Muscle of arm (tissue), 14 donors: ENCODE measurements around the gene HOPX. TPM values are rescaled to one million over a fixed set of nuclear protein-coding genes. Genes with fewer than 3 reads are reported as not detected.
"Not testable (repeated sequence)": the region's sequence is repeated elsewhere in the genome, so short reads cannot be mapped to it uniquely, and the experiment has no call there.

Source experiments
- DNase-seq: peaks from one replicate; pipeline ENCODE4 v3.0.0-alpha.2; 2013
- long read RNA-seq, 11 donors: transcript quantifications; one replicate each; lab custom pipeline, GENCODE V29; 2026
- polyA plus RNA-seq, 12 donors: library from polyadenylated mRNA; unstranded; fragments of 120-200 nt; gene quantifications; one replicate each; pipeline ENCODE4 v1.2.1, GENCODE V29; 2013; ENCODE audit not compliant: insufficient read length in 12 of 12

The HOPX gene, protein sequence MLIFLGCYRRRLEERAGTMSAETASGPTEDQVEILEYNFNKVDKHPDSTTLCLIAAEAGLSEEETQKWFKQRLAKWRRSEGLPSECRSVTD
- polyA plus RNA-seq = 10 to 100 TPM in 11 of 12 donors, not detected in 1; 16.9 to 39.2 (median 29.5) TPM
- long read RNA-seq, donor 1, partial matches to known transcripts = 0 of 2 reads
- long read RNA-seq, donor 1, other reads (novel, unspliced or antisense) = 0 of 2 reads
- long read RNA-seq, donor 2, transcript HOPX-206 (2 exons, 1,248 nt) = minor isoform, 11 of 29 reads
- long read RNA-seq, donor 2, transcript HOPX-201 (3 exons, 1,129 nt) = major isoform, 12 of 29 reads
- long read RNA-seq, donor 2, partial matches to known transcripts = 0 of 29 reads
- long read RNA-seq, donor 2, other reads (novel, unspliced or antisense) = 0 of 29 reads
- long read RNA-seq, donor 3, transcript HOPX-201 (3 exons, 1,129 nt) = minor isoform, 6 of 19 reads
- long read RNA-seq, donor 3, transcript HOPX-206 (2 exons, 1,248 nt) = major isoform, 10 of 19 reads
- long read RNA-seq, donor 3, partial matches to known transcripts = 0 of 19 reads
- long read RNA-seq, donor 3, other reads (novel, unspliced or antisense) = 0 of 19 reads
- long read RNA-seq, donor 4, partial matches to known transcripts = 0 of 3 reads
- long read RNA-seq, donor 4, other reads (novel, unspliced or antisense) = 0 of 3 reads
- long read RNA-seq, donor 5, transcript HOPX-207 (1 exons, 3,203 nt) = minor isoform, 8 of 44 reads
- long read RNA-seq, donor 5, transcript HOPX-201 (3 exons, 1,129 nt) = minor isoform, 14 of 44 reads
- long read RNA-seq, donor 5, transcript HOPX-206 (2 exons, 1,248 nt) = major isoform, 19 of 44 reads
- long read RNA-seq, donor 5, partial matches to known transcripts = 0 of 44 reads
- long read RNA-seq, donor 5, other reads (novel, unspliced or antisense) = 0 of 44 reads
- long read RNA-seq, donor 6, transcript HOPX-206 (2 exons, 1,248 nt) = major isoform, 7 of 9 reads
- long read RNA-seq, donor 6, partial matches to known transcripts = 0 of 9 reads
- long read RNA-seq, donor 6, other reads (novel, unspliced or antisense) = 0 of 9 reads
- long read RNA-seq, donor 7, transcript HOPX-206 (2 exons, 1,248 nt) = major isoform, 10 of 24 reads
- long read RNA-seq, donor 7, transcript HOPX-201 (3 exons, 1,129 nt) = minor isoform, 6 of 24 reads
- long read RNA-seq, donor 7, partial matches to known transcripts = 0 of 24 reads
- long read RNA-seq, donor 7, other reads (novel, unspliced or antisense) = 0 of 24 reads
- long read RNA-seq, donor 8, transcript HOPX-206 (2 exons, 1,248 nt) = major isoform, 23 of 44 reads
- long read RNA-seq, donor 8, transcript HOPX-201 (3 exons, 1,129 nt) = minor isoform, 14 of 44 reads
- long read RNA-seq, donor 8, transcript HOPX-207 (1 exons, 3,203 nt) = minor isoform, 6 of 44 reads
- long read RNA-seq, donor 8, partial matches to known transcripts = 0 of 44 reads
- long read RNA-seq, donor 8, other reads (novel, unspliced or antisense) = 0 of 44 reads
- long read RNA-seq, donor 9, transcript HOPX-206 (2 exons, 1,248 nt) = major isoform, 9 of 21 reads
- long read RNA-seq, donor 9, transcript HOPX-207 (1 exons, 3,203 nt) = minor isoform, 7 of 21 reads
- long read RNA-seq, donor 9, partial matches to known transcripts = 0 of 21 reads
- long read RNA-seq, donor 9, other reads (novel, unspliced or antisense) = 0 of 21 reads
- long read RNA-seq, donor 10, transcript HOPX-206 (2 exons, 1,248 nt) = major isoform, 16 of 31 reads
- long read RNA-seq, donor 10, transcript HOPX-201 (3 exons, 1,129 nt) = minor isoform, 11 of 31 reads
- long read RNA-seq, donor 10, partial matches to known transcripts = 0 of 31 reads
- long read RNA-seq, donor 10, other reads (novel, unspliced or antisense) = 0 of 31 reads
- long read RNA-seq, donor 11, transcript HOPX-206 (2 exons, 1,248 nt) = minor isoform, 6 of 25 reads
- long read RNA-seq, donor 11, transcript HOPX-201 (3 exons, 1,129 nt) = major isoform, 9 of 25 reads
- long read RNA-seq, donor 11, transcript HOPX-207 (1 exons, 3,203 nt) = minor isoform, 5 of 25 reads
- long read RNA-seq, donor 11, partial matches to known transcripts = 0 of 25 reads
- long read RNA-seq, donor 11, other reads (novel, unspliced or antisense) = 0 of 25 reads

DNA sequence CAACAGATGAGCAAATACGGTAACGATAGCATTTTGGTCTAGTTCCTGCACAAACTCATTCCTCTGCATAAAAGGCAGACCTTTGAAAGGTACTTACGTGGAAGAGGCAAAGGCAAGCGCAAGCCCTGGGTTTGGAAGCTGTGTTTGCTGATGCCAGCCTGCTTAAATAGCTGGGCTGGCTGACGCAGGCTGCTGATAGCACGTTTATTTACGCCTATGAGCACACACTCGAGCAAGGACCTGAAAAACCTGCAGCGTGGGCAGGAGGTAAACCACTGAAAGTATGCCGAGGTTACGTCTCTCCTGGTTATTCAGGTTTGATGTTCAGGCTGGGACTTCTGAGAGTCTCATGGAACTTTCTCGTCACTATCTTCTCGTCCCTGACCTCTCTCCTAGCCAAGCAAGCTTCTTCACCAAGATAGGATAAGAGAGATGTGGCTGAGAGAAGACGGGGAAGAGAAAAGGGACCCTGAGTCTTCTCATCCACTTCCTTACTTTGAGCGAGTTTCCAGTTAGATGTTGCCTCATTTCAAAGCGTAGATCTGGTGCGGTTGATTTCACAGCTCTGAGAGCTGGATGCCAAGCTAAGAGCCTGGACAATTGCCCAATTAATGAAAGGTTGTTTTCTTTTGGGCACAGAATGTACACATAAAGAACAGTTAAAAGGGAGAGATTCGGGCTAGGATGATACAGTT, at the start of gene HOPX:
Gene HOPX, minus strand, starts transcription at position 139 of the 695 bp plus-strand sequence. CDS start 23,480 bp downstream, outside the sequence.
- no peak for DNase-seq

DNA sequence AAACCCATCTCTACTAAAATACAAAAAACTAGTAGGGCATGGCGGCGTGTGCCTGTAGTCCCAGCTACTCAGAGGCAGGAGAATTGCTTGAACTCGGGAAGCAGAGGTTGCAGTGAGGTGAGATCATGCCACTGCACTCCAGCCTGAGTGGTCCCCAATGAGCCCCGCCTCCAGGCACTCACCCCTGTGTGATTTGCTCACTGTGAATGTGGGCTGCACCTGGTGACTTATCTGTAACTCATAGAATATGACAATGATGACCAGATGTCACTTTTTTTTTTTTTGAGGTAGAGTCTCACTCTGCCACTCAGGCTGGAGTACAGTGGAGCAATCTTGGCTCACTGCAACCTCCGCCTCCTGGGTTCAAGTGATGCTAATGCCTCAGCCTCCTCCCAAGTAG, 49.0 kb upstream of the HOPX start:
- DNase-seq = no peak

DNA sequence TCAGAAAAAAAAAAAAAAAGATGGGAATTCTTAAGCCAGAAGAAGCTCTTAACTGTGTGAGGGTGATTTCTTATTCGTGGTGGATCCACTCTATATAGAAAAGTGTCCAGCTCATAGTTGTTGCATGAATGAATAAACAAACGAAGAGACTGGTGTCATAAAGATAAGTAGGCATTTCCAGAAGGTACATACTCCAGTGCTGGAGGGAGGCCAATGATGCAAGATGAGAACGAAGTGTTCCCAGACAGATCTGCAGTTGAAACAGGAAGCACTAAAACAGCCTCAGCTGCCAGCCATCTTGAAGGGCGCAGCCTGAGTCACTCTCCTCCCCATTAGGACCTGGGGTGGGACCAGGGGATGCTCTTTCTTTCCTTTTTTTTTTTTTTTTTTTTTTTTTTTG, 47.4 kb upstream of the HOPX start:
- DNase-seq = no peak

DNA sequence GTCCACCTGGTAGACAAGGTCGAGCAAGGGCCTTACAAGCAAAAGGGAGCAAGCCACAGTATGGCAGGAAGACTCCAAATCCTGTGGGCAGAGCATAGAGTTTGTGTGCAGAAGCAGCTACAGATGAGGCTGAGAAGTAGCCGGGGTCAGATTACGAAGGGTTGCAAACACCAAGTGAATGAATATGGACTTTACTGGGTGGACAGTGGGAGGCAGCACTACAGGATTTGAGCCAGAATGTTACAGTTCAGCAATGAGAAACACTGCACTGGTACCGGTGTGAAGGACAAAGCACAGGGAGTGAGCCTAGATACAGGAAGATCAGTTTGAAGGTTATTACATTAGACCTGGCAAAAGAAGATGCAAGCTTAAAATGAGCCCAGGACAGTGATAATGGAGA, 46.1 kb upstream of the HOPX start:
- DNase-seq = no peak

DNA sequence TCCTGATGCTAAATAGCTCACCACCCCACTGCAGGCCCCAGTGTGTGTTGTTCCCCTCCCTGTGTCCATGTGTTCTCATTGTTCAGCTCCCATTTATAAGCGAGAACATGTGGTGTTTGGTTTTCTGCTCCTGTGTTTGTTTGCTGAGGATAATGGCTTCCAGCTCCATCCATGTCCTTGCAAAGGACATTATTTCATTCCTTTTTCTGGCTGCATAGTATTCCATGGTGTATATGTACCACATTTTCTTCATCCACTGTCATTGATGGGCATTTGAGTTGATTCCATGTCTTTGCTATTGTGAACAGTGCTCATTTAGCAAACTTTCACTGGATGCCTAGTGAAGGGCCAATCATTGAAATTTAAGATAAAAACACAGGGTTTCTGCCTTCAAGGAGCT, 45.5 kb upstream of the HOPX start:
- not testable (repeated sequence) for DNase-seq

DNA sequence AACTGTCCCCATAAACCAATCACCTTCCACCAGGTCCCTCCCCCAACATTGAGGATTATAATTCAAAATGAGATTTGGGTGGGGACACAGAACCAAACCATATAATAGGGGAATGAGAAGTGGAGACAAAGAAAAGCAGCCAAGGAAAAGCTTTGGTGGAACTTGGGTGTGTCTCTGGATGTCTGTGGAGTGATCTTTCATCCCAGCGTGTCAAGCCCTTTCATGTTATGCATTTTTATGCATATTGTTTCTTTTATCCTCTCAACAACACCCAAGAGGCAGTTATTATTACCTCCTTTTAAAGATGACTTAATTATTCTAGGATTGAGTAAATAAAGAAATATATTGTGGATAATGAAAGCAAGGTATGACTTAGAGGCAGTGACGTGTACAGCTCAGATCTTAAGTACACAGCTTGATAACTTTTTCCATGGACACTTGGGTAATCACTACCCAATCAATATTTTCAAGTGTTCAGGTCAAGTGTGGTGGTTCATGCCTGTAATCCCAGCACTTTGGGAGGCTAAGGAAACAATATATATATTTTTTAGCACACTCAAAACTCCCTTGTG, 42.6 kb upstream of the HOPX start:
- no peak for DNase-seq

DNA sequence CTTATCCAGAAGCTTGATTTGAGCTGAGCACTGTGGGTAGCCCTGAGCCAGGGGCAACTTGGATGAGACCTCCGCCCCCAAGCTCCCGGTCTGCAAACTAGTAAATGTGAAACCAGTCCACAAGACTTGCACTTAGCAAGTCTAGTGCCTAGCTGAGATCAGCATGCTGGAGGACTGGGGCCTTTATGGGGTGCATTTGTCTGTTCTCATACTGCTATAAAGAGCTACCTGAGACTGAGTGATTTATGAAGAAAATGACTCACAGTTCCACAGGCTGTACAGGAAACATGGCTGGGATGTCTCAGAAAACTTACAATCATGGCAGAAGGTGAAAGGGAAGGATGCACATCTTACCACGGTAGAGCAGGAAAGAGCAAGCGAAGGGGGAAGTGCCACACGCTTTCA, 42.1 kb upstream of the HOPX start:
- DNase-seq = no peak

DNA sequence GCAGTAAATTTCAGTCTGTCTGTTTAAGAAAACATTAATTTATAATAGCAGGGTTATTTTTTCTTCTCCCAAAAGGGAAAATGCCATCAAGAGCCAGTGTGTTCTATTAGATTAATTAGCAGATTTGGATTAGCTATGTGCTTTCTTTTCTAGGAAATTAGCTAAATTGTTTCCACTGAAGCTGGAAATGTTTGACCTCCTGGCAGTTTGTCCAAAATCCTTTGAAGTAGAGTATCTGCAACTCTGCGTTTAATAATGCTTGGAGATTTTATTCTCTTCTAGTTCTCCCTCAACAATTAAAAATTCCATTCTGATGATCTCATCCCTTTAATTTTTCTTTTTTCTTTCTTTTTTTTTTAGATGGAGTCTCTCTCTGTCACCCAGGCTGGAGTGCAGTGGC, 27.1 kb upstream of the HOPX start:
- no peak for DNase-seq

DNA sequence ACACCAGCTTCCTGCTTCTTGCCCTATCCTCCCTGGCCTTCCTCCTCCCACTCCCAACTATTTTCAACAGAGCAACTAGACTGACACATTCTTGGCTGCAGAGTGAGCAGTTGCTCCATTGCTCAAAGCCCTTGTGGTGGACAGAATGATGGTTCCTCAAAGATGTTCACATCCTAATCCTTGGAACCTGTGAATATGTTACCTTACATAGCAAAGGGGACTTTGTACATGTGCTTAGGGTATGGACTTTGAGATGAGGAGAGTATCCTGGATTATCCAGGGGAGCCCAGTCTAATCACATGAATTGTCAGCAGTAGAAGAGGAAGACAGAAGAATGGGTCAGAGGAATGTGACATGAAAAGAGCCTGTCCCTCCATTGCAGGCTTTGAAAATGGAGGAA, 24.9 kb upstream of the HOPX start:
- DNase-seq = no peak

DNA sequence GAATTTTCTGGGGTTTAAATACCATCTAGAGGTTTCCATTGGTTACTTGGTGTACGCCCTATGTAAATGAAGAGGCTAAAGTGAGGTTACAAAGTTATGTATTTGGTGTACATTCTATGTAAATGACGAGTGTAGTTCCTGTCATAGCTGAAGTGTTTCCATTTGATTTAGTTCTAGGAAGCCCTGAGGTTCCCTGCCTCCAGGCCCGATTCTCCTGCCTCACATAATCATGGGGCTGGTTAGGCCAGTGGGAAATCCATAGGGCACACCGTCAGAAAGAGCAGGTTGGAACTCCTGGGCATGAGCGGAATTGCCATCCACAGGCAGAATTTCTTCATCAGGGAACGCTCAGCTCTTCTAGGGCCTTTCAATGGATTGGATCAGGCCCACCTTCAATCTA, 24.2 kb upstream of the HOPX start:
- no peak for DNase-seq

DNA sequence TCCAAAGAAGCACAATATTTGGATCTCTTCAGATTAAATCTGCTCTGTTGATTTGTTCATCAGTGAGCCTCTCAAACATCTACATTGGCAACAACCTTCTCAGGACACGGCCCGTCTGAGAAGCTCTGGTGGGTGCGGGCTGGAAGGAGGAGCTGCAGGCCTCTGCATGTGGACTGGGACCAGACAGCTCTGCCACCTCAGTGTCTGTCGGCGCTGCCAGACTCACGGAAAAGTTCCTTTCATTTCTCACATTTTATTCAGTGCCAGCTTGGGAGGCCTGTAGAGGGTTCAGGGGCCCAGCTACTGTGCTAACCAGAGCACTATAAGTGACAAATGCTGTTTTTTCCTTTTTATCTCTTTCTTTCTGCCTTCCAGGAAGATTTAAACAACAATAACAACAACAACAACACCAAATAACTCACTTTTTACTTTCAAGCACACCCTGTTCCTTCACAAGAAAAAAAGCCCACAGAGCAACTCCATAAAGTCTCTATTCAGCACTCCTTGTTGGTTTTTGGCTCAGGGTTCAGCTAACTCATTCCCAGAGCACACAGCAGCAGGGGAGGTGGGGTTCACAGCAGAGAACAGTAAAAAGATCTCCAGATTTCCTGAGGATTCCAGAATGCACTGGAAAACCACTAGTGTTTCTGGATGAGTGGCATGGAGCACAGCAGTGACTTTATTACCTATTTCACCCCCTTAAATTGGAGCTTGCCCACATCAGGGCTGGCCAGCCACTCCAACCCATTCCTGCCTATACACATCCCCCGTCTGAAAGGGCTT, 23.2 kb upstream of the HOPX start:
- DNase-seq = peak; percentile 25

DNA sequence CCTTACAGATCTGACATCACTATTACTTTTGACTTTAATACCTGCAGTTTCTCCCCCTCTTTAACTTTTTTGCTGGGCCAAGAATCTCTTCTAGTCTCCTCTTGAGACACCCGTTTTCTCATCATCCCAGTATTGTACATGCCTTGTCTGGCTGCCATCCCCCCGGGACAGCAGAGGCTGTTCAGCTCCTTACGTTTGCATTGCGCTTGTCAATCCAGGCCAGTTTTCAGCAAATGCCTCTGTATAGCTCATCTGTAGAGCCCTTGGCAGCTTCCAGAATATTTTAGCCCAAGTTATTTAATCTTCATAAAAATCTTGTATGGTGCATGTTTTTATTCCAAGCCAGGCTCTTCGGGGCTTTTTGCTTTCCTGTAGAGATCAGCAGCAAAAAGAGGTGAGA, 22.3 kb upstream of the HOPX start:
- DNase-seq = peak; percentile 16

DNA sequence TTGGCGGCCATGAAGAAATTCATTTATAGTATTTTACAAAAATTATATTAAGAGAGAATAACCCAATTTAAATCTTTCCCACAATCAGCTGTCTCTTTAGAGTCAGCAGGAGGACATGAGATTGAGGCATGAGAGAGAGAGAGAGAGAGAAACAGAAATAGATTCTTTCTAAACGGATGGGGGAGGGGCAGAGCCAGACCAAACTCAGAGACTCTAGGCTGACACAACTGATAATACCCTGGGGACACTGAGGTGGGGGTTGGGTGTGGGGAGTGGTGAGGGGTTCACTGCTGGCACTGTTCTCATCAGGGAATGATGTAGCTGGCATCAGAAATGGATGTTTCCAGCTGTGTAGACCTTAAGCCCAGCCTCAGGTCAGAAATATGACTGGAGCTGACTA, 20.5 kb upstream of the HOPX start:
- DNase-seq = no peak

DNA sequence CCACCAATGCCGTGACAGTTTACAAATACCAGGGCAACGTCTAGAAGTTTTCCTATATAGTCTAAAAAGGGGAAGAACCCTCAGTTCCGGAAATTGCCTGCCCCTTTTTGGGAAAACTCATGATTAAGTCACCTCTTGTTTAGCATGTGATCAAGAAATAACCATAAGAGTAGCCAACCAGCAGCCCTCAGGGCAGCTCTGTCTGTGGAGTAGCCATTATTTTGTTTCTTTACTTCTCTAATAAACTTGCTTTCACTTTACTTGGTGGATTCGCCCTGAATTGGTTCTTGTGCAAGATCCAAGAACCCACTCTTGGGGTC, 20.0 kb upstream of the HOPX start:
- DNase-seq = no peak

DNA sequence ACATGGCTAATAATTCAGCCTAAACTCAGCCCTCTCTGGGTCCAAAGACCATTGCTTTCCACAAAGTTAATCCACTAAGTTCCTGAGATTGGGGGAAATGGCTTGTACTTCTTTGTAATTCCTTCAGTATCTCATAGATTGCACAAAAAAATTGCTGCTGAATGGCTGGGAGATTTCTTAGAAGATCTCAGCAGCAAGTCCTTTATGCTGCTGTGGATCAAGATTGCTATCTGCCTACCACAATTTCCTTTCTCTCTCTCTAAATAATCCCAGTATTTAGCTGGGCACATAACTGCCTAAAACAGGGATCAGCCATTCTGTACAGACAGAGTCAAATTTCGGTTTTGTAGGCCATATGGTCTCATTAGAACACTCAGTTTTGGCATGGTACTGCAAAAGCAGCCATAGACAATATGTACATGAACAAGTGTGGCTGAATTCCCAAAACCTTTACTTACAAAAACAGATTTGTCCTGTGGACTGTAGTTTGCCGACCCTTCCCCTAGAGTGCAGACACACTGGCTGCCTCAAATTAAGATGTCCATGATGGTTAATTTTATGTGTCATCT, 18.5 kb upstream of the HOPX start:
- no peak for DNase-seq

DNA sequence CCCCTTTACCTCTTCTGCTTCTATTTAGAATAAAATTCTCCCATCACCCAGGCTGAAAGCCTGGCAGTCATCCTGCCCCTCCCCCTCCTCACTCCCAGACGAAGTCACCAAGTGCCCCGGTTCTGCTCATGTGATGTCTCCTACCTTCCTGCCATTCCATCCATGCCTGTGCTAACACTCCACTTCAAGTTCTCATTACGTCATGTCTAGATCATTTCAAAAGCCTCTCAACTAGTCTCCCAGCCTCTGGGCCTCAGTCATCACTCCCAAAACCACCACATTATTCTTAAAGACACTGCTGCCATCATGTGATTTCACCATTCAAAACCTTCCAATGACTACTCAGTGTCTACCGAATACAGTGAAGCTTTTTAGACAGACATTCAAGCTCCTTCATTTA, 17.2 kb upstream of the HOPX start:
- no peak for DNase-seq

DNA sequence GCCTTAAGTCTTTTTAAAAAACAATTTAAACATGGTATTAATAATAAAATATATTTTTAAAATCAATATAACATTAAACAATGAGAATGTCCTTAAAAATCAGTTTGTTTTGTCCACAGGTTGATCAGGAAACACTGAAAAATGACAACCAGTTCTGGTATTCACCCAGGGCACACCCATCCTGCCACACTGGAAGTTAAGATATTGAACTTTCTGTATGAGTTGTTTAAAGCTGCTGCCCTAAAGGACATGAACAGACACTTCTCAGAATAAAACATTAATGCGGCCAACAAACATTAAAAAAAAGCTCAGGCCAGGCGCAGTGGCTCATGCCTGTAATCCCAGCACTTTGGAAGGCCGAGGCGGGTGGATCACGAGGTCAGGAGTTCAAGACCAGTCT, 15.0 kb upstream of the HOPX start:
- DNase-seq = no peak

DNA sequence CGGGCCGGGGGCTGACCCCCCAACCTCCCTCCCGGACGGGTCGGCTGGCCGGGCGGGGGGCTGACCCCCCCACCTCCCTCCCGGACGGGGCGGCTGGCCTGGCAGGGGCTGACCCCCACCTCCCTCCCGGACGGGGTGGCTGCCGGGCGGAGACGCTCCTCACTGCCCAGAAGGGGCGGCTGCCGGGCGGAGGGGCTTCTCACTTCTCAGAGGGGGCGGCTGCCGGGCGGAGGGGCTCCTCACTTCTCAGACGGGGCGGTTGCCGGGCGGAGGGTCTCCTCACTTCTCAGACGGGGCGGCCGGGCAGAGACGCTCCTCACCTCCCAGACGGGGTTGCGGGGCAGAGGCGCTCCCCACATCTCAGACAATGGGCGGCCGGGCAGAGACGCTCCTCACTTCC, 12.4 kb upstream of the HOPX start:
- DNase-seq = not testable (repeated sequence)
